Neuron (in vitro differentiated cells): ENCODE results near the gene GRM5.
"Not testable (repeated sequence)": the region's sequence is repeated elsewhere in the genome, so short reads cannot be mapped to it uniquely, and the experiment has no call there.

Source experiments
- H2AFZ ChIP-seq: one replicate; pipeline ENCODE4 v1.6.1; 2013; ENCODE audit warnings: low read depth, mild to moderate bottlenecking, inconsistent platforms, low read length, moderate library complexity
- H3K27me3 ChIP-seq: one replicate; pipeline ENCODE4 v1.6.1; 2013; ENCODE audit warnings: low read length; ENCODE audit not compliant: insufficient read depth
- H3K36me3 ChIP-seq: one replicate; pipeline ENCODE4 v1.6.1; 2013; ENCODE audit warnings: low read length; ENCODE audit not compliant: insufficient read depth
- H3K4me1 ChIP-seq: one replicate; pipeline ENCODE4 v1.6.1; 2013; ENCODE audit warnings: low read length; ENCODE audit not compliant: insufficient read depth
- H3K4me3 ChIP-seq: 2 replicates; pipeline ENCODE4 v1.5.1; 2013; ENCODE audit warnings: mild to moderate bottlenecking, low read length, moderate library complexity
- H3K9me3 ChIP-seq: one replicate; pipeline ENCODE4 v1.6.1; 2013; ENCODE audit warnings: low read length

The GRM5 gene

GRCh38 chr11:88846266-88846665 is 219.5 kb downstream of the GRM5 start:
- not testable (repeated sequence) for H3K36me3 ChIP-seq, H3K9me3 ChIP-seq, H3K4me1 ChIP-seq, H2AFZ ChIP-seq, H3K4me3 ChIP-seq, H3K27me3 ChIP-seq

DNA sequence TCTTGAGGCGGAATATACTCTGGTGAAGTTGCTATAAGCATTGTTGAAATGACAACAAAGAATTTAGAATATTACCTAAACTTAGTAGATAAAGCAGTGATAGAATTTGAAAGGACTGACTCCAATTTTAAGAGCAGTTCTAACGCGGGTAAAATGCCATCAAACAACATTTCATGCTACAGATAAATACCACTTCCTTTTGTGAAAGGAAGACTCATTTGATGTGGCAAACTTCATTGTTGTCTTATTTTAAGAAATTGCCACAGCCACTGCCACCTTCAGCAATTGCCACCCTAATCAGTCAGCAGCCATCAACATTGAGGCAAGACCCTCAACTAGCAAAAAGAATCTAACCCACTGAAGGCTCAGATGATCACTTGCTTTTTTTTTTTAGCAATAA is 220.8 kb downstream of the GRM5 start:
- H3K27me3 ChIP-seq, H3K36me3 ChIP-seq, H2AFZ ChIP-seq, H3K4me1 ChIP-seq, H3K4me3 ChIP-seq, H3K9me3 ChIP-seq: not testable (repeated sequence)

- not testable (repeated sequence) for H3K4me3 ChIP-seq, H3K36me3 ChIP-seq, H3K27me3 ChIP-seq, H2AFZ ChIP-seq, H3K9me3 ChIP-seq, H3K4me1 ChIP-seq
Observed at GRCh38 chr11:88843766-88844426, 221.9 kb downstream of the GRM5 start.

DNA sequence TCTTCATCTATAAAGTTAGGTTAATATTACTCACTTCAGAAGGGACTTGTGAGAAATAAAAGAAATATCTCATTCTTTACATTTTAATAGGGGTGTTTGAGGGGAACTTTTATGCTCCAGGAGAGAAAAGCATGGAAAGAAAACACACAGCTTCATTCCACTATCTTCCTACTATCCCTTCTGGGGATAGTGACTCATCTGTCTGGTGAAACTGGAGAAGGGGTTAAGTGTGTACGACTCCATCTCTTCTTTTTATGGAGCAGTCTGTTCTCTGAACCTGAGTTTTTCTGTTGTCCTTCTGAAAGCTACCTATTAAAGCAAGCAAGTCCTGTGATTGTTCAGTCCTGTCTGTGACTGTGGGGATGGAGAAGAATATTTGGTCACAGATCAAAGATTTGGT is 227.6 kb downstream of the GRM5 start:
- not testable (repeated sequence) for H3K4me1 ChIP-seq, H3K27me3 ChIP-seq, H3K9me3 ChIP-seq, H2AFZ ChIP-seq, H3K36me3 ChIP-seq, H3K4me3 ChIP-seq

- H3K4me3 ChIP-seq, H3K36me3 ChIP-seq, H2AFZ ChIP-seq, H3K9me3 ChIP-seq, H3K27me3 ChIP-seq, H3K4me1 ChIP-seq: not testable (repeated sequence)
Observed at GRCh38 chr11:88835709-88836108, 230.1 kb downstream of the GRM5 start.

DNA sequence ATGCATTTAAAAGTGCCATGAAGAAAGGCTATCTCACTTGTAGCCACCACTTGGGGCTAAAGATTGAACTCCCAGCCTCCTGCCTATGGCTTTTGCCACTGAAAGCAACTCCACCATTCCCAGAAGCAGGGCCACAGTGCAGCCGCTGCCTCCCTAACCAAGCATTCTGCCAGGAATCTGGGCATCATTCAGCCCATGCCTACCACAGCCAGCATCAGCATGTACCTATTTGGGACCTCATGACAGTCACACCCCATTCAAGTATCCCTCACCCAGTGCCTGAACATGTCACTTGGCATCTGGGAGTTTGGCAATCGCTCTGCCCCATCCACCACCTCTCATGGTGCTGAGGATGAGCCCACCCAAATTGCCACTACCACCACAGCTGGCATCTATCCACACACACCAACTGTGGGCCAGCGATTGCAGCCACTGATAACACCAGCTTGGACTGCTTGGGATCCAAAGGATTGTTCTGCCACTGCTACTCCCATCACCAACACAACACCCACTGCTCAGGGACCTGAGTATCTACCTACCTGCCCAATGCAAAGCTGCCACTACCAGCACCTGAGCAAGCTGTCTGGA is 234.4 kb downstream of the GRM5 start:
- no peak overlapping the region for H2AFZ ChIP-seq
- H3K9me3 ChIP-seq: no peaks in the 10 kb centered on the region
- no peaks in the 10 kb centered on the region for H3K36me3 ChIP-seq
- no peaks in the 10 kb centered on the region for H3K27me3 ChIP-seq
- no peaks in the 10 kb centered on the region for H3K4me1 ChIP-seq
- no peak overlapping the region for H3K4me3 ChIP-seq

DNA sequence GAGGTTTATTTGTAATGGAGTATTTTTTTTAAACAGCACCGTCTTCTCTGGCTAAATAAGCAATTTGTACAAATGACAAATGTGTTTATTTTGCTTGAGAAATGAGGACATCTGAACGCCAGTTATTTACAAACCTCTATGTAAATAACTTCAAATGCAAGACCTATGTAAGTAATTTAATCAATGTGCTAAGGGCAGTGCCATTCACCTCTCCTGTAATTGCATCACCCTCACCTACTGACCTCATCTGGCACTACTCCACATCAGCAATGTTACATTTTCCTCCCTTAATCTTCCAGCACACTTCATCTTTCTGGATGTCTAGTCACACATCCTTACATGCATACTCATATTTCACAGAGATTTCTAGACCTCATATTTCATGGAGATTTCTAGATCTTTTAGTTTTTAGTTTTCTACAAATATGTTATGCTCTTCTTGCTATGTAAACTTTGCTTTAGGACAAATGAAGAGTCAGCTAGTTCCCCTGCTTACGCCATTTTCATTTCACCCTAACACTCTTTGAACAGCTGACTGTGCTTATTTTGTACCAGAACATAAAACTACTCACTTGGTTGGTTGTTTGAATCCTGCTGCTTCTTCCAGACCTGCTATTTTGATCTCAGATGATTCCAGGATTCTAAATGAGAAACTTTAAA is 238.6 kb downstream of the GRM5 start:
- H3K27me3 ChIP-seq: no peaks in the 10 kb centered on the region
- no peak overlapping the region for H3K4me3 ChIP-seq
- H3K36me3 ChIP-seq: no peaks in the 10 kb centered on the region
- H3K9me3 ChIP-seq: no peaks in the 10 kb centered on the region
- no peak overlapping the region for H2AFZ ChIP-seq
- H3K4me1 ChIP-seq: no peaks in the 10 kb centered on the region

DNA sequence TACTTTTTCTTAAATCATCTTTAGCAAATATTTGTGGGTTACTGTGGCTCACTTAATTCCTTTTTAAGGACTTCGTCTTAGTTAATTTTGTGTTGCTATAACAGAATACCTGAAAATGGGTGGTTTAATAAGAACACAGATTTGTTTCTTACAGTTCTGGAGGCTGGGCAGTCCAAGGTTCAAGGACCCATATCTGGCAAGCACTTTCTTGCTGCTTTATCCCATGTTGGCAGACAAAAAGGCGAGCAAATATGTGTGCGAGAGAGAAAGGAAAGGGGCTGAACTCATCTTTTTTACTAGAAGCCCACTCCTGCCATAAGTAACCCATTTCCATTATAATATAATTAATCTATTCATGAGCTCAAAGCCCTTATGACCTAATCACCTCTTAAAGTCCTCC is 246.2 kb downstream of the GRM5 start:
- Histone ChIP-seq H2AFZ (no peak overlapping the region), H3K4me3 (no peak overlapping the region)

GRCh38 chr11:88818978-88819377 is 246.8 kb downstream of the GRM5 start:
- Histone ChIP-seq H3K4me1 (no peaks in the 10 kb centered on the region), H3K9me3 (no peaks in the 10 kb centered on the region), H3K36me3 (no peaks in the 10 kb centered on the region), H3K4me3 (no peak overlapping the region), H3K27me3 (no peaks in the 10 kb centered on the region), H2AFZ (no peak overlapping the region)

More for the DNA sequence above, 246.2 kb downstream of the GRM5 start:
- H3K9me3 ChIP-seq: no peaks in the 10 kb centered on the region
- H3K27me3 ChIP-seq: no peaks in the 10 kb centered on the region
- no peaks in the 10 kb centered on the region for H3K4me1 ChIP-seq
- no peaks in the 10 kb centered on the region for H3K36me3 ChIP-seq

DNA sequence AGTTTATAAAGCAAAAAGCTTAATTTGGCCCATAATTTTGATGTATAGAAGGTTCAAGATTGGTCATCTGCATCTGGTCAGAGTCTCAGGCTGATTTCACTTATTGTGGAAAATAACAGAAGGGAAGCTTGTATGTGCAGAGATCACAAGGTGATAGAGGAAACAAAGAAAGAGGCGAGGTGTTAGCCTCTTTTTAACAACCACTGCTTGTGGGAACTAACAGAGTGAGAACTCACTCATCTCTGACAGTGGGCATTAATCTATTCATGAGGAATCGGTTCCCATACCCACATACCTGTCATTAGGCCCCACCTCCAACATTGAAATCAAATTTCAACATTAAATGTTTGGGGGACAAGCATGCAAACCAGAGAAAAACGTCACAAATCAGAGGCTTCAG is 250.3 kb downstream of the GRM5 start:
- H3K4me3 ChIP-seq: no peak overlapping the region
- H3K27me3 ChIP-seq: no peaks in the 10 kb centered on the region
- H2AFZ ChIP-seq: no peak overlapping the region
- no peaks in the 10 kb centered on the region for H3K9me3 ChIP-seq
- no peaks in the 10 kb centered on the region for H3K36me3 ChIP-seq
- H3K4me1 ChIP-seq: no peaks in the 10 kb centered on the region

GRCh38 chr11:88814076-88814475 is 251.7 kb downstream of the GRM5 start:
- Histone ChIP-seq H3K9me3 (no peaks in the 10 kb centered on the region), H3K36me3 (no peaks in the 10 kb centered on the region), H3K4me3 (no peak overlapping the region), H3K27me3 (no peaks in the 10 kb centered on the region), H3K4me1 (no peaks in the 10 kb centered on the region), H2AFZ (no peak overlapping the region)

DNA sequence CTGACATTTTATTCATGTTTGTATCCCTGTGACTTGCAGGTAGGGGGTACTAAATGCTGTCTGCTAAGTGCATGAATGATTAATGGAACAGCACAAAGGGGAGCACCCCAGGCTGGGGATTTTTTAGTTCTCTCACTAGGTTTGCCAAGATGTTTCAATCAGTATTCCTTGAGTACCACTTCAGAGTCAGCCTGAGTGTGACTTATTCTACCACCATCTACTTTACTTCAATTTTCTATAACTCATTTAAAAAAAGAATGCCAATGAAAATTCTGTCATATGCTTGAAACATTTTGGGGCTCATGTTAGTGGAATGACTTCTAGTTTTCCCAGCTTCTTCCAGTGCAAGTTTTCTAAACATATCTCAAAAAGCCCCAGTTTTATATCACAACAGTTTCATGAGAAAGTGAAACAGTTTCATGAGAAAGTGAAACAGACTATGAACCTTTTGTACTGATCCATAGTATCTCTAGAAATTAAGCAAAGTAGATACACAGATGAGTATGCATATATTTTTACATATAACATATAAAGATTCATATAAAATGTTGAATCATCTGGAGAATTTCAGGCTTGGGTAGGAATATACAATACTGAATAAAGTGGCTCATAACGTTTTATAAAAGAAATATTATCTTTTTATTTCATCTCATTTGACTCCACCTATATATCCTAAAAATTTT is 252.4 kb downstream of the GRM5 start:
- H3K27me3 ChIP-seq: no peaks in the 10 kb centered on the region
- no peak overlapping the region for H3K4me3 ChIP-seq
- no peaks in the 10 kb centered on the region for H3K36me3 ChIP-seq
- no peaks in the 10 kb centered on the region for H3K4me1 ChIP-seq
- no peak overlapping the region for H2AFZ ChIP-seq
- H3K9me3 ChIP-seq: no peaks in the 10 kb centered on the region

- no peaks in the 10 kb centered on the region for H3K4me1 ChIP-seq
- H3K9me3 ChIP-seq: no peaks in the 10 kb centered on the region
- no peak overlapping the region for H3K4me3 ChIP-seq
- H3K36me3 ChIP-seq: no peaks in the 10 kb centered on the region
- H2AFZ ChIP-seq: no peak overlapping the region
- H3K27me3 ChIP-seq: no peaks in the 10 kb centered on the region
Observed at GRCh38 chr11:88810420-88811097, 255.2 kb downstream of the GRM5 start.
